ENCODE measurements around the gene EFNA5.

DNA sequence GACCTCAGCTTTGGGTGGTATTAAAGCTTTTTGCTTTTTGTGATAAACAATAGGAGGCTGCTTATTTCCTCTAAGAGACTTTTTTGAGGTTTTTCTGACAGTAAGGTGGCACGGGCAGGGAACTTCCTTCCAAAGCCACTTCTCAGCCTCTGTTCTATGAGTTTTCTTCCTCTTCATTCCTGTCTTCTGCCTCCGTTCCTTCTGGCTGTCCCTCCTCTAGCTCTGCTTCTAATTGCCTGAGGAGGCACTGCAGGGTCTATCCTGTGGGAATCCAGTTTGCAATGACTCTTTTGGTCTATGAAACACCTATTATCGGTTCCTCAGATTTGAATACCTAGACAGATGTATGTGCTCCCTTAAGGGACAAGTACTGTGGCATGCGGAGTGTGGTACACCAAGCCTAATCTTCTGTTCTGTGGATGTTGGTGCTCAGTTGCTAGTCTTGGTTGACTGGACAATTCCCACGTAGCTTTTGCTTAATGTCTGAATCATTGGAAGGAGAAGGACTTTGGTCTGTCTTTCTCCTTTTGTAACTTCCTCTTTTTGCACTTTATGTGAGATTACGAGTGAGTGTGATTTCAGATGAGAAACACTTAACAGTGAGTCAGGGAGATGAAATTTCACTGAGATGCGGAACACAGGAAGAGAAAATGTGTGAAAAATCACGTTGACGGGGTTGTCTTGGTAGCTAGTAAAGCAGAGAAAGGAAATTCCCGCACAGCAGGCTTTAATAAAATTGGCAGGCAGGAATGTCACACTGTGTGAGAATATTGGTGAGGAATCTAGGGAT, 305.2 kb downstream of the EFNA5 start:
- TF ChIP-seq EZH2phosphoT487 (IDR thresholded peaks at IDR 0.05; ENCODE audit: insufficient read depth, low read depth) (no peak), EZH2 (IDR thresholded peaks at IDR 0.05; ENCODE audit: insufficient read depth, poor library complexity, severe bottlenecking) (no peak)
